IPS-20b (cell line): ENCODE results near the gene TSSK3.
"Not testable (repeated sequence)": the region's sequence is repeated elsewhere in the genome, so short reads cannot be mapped to it uniquely, and the experiment has no call there.

Experiments used
- H3K27ac ChIP-seq: one replicate; pipeline ENCODE4 v1.5.1; 2013; ENCODE audit warnings: low read length
- H3K27me3 ChIP-seq: 2 replicates; pipeline ENCODE4 v1.6.1; 2013; ENCODE audit warnings: mild to moderate bottlenecking, low read length, inconsistent platforms; ENCODE audit not compliant: insufficient read depth
- H3K36me3 ChIP-seq: 2 replicates; pipeline ENCODE4 v1.6.1; 2013; ENCODE audit warnings: low read depth, mild to moderate bottlenecking, inconsistent platforms, low read length, moderate library complexity; ENCODE audit not compliant: insufficient read depth
- H3K4me1 ChIP-seq: 2 replicates; pipeline ENCODE4 v1.6.1; 2013; ENCODE audit warnings: mild to moderate bottlenecking, control low read depth, inconsistent platforms, low read length, moderate library complexity; ENCODE audit not compliant: insufficient read depth
- H3K4me3 ChIP-seq: 2 replicates; pipeline ENCODE4 v1.5.1; 2013; ENCODE audit warnings: mild to moderate bottlenecking, low read length, inconsistent platforms
- H3K9ac ChIP-seq: 2 replicates; pipeline ENCODE4 v1.6.1; 2013; ENCODE audit warnings: low read depth, mild to moderate bottlenecking, inconsistent platforms, low read length, moderate library complexity
- H3K9me3 ChIP-seq: 2 replicates; pipeline ENCODE4 v1.6.1; 2013; ENCODE audit warnings: mild to moderate bottlenecking, low read depth, low read length, inconsistent platforms; ENCODE audit not compliant: insufficient read depth

Gene TSSK3

DNA sequence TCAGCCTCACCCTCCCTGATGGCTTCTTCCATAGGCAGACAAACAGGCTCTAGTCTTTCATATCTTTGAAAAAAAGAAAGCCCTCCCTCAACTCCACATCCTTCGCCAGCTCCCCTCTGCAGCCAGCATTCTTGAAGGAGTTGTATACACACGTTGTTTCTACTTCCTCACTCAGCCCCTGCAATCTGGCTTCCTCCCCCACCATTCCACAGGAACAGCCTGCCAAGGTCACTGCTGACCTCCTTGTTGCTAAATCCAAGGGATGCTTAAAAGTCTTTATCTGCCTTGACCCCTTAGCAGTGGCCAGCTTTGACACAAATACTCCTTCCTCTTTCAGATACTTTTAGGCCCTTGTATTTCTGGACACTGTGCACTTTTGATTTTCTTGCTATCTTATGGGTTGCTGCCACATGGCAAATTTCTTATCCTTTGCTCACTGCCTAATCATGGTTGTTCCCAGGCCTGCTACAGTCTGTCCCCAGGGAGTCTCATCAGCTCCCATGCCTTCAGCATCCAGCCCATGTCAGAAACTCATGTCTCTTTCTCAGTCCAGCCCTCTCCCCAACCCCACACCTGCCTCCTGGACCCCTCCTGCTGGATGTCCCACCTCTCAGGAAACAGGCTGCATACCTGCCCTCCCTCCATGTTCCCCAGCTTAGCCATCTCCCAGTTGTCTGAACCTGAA lies 8.3 kb upstream of the TSSK3 start:
- Histone ChIP-seq H3K4me3 (no peak overlapping the region), H3K9ac (no peak overlapping the region), H3K4me1 (peaks cover 3% of the 10 kb centered on the region; the same call in 1 of the 2 replicates), H3K9me3 (peaks cover 8% of the 10 kb centered on the region), H3K27me3 (peaks cover 32% of the 10 kb centered on the region), H3K36me3 (no peaks in the 10 kb centered on the region), H3K27ac (no peak overlapping the region)

DNA sequence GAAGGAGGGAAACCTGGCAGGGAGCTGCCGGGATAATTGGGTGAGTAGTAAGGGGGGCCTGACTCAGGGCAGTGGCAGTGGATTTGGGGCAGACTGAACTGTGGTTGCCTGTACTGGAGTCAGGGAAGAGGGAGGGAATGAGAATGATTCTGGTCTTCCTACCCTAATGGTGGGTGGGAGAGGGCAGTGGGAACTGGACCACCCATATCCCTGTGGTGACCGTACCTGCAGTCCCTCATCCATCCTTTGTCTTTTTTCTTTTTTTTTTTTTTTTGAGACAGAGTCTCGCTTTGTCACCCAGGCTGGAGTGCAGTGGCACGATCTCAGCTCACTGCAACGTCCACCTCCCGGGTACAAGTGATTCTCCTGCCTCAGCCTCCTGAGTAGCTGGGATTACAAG lies 6.6 kb upstream of the TSSK3 start:
- not testable (repeated sequence) for H3K9ac ChIP-seq, H3K4me1 ChIP-seq, H3K4me3 ChIP-seq, H3K9me3 ChIP-seq, H3K36me3 ChIP-seq, H3K27ac ChIP-seq
- peaks cover 25% of the 10 kb centered on the region for H3K27me3 ChIP-seq

DNA sequence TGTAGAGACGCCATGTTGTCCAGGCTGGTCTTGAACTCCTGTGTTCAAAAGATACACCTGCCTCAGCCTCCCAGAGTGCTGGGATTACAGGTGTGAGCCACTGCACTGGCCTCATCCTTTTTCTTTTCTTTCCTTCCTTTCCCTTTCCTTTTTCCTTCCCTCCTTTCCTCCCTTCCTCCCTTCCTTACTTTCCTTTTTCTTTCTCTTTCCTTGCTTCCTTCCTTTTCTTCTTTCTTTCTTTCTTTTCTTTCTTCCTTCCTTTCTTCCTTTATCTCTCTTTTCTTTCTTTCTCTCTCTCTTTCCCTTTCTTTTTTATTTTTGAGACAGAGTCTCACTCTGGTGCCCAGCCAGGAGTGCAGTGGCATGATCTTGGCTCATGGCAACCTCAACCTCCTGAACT lies 5.9 kb upstream of the TSSK3 start:
- H3K36me3 ChIP-seq = no peaks in the 10 kb centered on the region
- no peak overlapping the region for H3K4me3 ChIP-seq
- peaks cover 30% of the 10 kb centered on the region for H3K27me3 ChIP-seq
- no peaks in the 10 kb centered on the region for H3K9me3 ChIP-seq
- peaks cover 3% of the 10 kb centered on the region; the same call in 1 of the 2 replicates for H3K4me1 ChIP-seq
- no peak overlapping the region for H3K9ac ChIP-seq
- H3K27ac ChIP-seq = no peak overlapping the region

DNA sequence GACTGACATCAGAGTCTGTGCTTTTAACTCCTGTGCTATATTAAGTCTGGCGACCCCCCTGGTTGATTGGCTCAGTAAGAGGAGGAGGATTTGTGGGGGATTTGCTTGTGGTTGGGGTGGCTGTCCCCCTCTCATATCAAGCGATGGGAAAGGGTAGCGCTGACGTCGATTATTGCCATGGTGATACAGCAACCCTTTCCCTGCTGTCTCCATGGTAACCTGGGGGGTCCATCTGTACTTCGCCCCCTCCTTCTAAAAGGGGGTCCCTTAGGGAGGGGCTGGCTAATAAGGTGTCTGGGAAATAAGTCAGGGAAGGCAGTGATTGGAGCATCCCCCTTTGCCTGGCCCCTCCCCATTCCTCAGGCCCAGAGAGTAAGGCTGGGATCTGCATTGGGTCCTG lies 4.7 kb upstream of the TSSK3 start:
- H3K36me3 ChIP-seq = no peaks in the 10 kb centered on the region
- no peaks in the 10 kb centered on the region for H3K9me3 ChIP-seq

DNA sequence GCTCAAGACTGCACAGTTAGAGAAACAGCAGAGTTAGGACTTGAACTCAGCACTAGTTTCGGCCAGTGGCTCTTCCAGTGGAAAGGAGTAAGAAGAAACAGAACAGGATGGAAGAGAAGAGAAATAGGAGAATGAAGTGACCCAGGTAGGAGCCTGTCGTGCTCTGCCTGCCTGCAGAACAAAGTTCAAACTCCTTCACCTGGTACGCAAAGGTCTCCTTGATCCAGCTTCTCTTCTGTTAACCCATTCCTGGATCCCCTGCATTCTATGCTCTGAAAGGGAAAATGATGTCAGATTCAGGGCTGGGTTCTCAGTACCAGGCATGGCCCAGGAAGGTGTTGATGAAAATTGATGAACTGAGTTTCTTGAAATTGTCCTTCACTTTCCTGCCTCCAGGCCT lies 3.9 kb upstream of the TSSK3 start:
- Histone ChIP-seq H3K9ac (no peak overlapping the region), H3K27ac (no peak overlapping the region), H3K27me3 (peaks cover 40% of the 10 kb centered on the region), H3K4me3 (no peak overlapping the region), H3K36me3 (peaks cover 3% of the 10 kb centered on the region; the same call in 1 of the 2 replicates), H3K4me1 (peaks cover 2% of the 10 kb centered on the region; the same call in 1 of the 2 replicates), H3K9me3 (no peaks in the 10 kb centered on the region)

More for the DNA sequence above, 4.7 kb upstream of the TSSK3 start:
- Histone ChIP-seq H3K27me3 (peaks cover 37% of the 10 kb centered on the region), H3K4me1 (peaks cover 3% of the 10 kb centered on the region; the same call in 1 of the 2 replicates), H3K9ac (no peak overlapping the region), H3K27ac (no peak overlapping the region), H3K4me3 (no peak overlapping the region)

DNA sequence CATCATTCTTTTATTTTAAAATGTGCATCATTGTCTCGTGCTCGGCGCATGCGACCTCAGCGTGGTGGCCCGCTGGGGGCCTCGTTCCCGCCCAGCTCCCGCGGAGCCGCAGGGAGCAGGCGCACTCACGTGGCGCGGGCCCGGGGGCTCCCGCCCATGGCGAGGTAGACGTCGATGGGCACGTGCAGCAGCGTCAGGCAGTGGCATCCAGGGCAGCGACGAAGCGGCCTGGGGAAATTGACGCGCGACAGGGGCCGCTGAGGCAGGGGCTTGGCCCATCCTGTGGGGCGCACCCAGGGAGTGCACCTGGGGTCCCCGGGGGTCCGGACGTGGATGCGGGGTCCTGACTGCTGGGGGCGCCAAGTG lies 1.0 kb upstream of the TSSK3 start:
- peaks cover 2% of the 10 kb centered on the region; the same call in 1 of the 2 replicates for H3K4me1 ChIP-seq
- H3K27ac ChIP-seq = no peak overlapping the region
- H3K9ac ChIP-seq = no peak overlapping the region
- H3K36me3 ChIP-seq = peaks cover 27% of the 10 kb centered on the region
- no peak overlapping the region for H3K4me3 ChIP-seq
- H3K9me3 ChIP-seq = no peaks in the 10 kb centered on the region
- H3K27me3 ChIP-seq = peaks cover 40% of the 10 kb centered on the region

DNA sequence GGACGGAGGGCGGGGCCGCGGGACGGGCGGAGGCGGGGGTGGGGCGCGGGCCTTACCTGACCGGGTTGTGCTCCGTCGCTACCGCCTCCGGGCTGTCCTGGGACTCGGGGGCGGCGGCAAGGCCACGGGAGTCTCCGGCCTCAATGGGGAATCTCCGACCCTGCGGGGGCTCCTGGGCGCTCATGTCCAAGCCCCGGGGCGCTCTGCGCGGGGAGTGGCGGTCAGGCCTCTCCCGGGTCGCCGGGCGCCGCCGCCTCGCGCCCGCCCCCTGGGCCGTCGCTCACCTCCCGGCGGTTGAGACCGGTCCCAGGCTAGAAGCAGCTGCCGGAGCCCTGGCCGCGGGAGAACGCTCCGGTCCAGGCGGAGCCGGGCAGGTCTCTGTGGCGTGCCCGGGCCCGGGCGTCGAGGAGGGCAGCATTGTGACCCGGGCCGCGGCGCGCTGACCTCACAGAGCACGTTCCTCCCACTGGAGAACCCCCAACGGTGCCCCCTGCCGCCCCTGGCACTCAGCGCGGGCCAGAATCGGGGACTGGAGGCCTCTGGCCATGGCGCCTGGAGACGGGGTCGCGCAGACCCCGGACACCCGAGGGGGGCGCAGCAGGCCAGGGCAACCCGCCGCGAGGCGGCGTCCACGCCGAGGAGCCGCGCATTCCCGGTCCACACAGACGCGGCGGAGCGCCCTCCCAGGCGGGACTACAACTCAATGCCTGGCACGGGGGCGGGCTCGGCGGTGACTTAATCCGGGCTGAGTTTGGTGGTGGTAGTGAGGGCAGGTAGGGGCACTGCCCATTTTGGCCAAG lies 465 bp upstream of the TSSK3 start:
- peaks cover 2% of the 10 kb centered on the region; the same call in 1 of the 2 replicates for H3K4me1 ChIP-seq
- H3K4me3 ChIP-seq = peak overlapping the region; percentile 57; the same call in 1 of the 2 replicates
- peaks cover 32% of the 10 kb centered on the region for H3K36me3 ChIP-seq
- H3K9me3 ChIP-seq = no peaks in the 10 kb centered on the region
- peak overlapping the region; percentile 45; the same call in 1 of the 2 replicates for H3K9ac ChIP-seq
- peaks cover 40% of the 10 kb centered on the region for H3K27me3 ChIP-seq
- no peak overlapping the region for H3K27ac ChIP-seq

DNA sequence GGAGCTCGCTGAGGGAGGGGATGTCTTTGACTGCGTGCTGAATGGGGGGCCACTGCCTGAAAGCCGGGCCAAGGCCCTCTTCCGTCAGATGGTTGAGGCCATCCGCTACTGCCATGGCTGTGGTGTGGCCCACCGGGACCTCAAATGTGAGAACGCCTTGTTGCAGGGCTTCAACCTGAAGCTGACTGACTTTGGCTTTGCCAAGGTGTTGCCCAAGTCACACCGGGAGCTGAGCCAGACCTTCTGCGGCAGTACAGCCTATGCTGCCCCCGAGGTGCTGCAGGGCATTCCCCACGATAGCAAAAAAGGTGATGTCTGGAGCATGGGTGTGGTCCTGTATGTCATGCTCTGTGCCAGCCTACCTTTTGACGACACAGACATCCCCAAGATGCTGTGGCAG lies 1.4 kb downstream of the TSSK3 start:
- Histone ChIP-seq H3K36me3 (peaks cover 51% of the 10 kb centered on the region), H3K9me3 (no peaks in the 10 kb centered on the region), H3K9ac (no peak overlapping the region), H3K27me3 (peaks cover 34% of the 10 kb centered on the region), H3K27ac (no peak overlapping the region), H3K4me3 (no peak overlapping the region), H3K4me1 (peaks cover 2% of the 10 kb centered on the region; the same call in 1 of the 2 replicates)

DNA sequence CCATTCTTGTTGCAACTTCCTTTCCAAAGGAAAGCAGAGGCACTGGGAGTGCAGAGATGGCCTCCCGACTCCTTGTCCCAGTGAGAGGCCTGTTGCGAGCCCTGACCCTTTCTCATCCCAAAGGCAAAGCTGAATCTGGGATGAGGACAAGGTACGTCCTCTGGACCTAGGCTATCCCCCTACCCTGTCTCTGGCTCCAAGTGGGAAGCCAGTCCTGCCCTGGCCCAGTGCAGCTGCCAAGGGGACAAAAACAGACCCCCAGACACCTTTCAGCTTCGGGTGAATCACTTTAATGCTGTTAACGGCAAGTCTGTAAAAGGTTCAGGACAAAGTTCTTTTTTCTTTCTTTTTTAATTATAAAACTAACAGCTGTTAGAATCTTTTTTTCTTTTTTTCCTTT lies 2.5 kb downstream of the TSSK3 start:
- H3K4me1 ChIP-seq = peaks cover 2% of the 10 kb centered on the region; the same call in 1 of the 2 replicates
- peaks cover 58% of the 10 kb centered on the region for H3K36me3 ChIP-seq
- H3K27ac ChIP-seq = no peak overlapping the region
- H3K9me3 ChIP-seq = no peaks in the 10 kb centered on the region
- H3K27me3 ChIP-seq = peaks cover 31% of the 10 kb centered on the region
- no peak overlapping the region for H3K9ac ChIP-seq
- H3K4me3 ChIP-seq = no peak overlapping the region

DNA sequence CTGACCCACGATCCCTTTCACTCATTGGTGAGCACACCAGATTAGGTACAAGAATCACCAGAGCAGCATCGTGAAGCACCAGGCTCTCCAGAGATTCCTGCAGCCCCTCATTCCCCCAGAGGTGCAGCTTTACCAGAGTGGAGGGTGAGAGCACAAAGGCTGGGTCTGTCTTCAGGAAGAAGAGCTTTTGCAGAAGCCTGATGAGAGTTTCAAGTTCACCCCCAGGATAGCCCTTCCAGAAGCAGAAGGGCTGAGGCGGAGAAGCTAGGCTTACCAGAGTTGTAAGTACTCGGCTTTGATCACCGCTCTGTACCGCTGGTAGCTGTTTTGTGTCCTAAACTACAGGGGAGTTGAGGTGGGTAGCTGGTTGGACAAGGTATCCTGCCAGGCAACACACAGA lies 3.1 kb downstream of the TSSK3 start:
- H3K9me3 ChIP-seq = no peaks in the 10 kb centered on the region
- H3K4me3 ChIP-seq = no peak overlapping the region
- peaks cover 27% of the 10 kb centered on the region for H3K27me3 ChIP-seq
- H3K36me3 ChIP-seq = peaks cover 58% of the 10 kb centered on the region
- H3K4me1 ChIP-seq = peaks cover 2% of the 10 kb centered on the region; the same call in 1 of the 2 replicates
- no peak overlapping the region for H3K27ac ChIP-seq
- no peak overlapping the region; the same call in 1 of the 2 replicates for H3K9ac ChIP-seq

DNA sequence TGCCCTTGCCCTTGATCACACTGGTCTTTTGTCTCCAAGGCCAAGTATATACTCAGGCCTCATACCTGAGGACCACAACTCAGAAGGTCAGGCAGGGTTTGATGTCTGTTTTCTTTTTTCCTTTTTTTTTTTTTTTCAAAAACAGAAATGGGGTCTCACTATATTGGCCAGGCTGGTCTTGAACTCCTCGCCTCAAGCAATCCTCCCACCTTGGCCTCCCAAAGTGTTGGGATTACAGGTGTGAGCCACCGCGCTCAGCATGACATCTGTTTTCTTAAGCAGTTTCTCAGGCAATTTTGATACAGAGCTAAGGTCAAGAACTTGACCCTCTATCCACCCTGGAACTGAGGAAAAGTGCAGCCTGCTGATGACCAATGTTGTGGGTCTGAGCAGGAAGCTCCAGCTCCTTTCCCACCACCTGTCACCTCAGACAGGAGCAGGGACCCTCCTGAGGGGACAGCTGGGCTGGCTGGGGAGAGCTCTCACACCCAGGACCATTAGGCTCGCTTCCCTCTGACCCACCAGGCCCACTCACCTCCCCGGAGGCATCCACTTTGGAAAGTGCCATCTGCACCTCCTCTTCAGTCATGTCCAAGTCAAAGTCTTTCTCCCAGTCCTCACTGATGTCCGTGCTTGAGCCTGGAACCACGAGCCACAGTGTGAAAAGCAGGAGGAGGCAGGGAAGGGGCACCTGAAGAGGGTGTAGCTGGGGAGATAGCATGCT lies 5.7 kb downstream of the TSSK3 start:
- H3K9ac ChIP-seq = no peak overlapping the region
- H3K4me3 ChIP-seq = no peak overlapping the region
- no peaks in the 10 kb centered on the region for H3K9me3 ChIP-seq
- H3K27ac ChIP-seq = no peak overlapping the region
- peaks cover under 1% of the 10 kb centered on the region; the same call in 1 of the 2 replicates for H3K27me3 ChIP-seq
- H3K4me1 ChIP-seq = no peaks in the 10 kb centered on the region
- H3K36me3 ChIP-seq = peaks cover 75% of the 10 kb centered on the region
